ENCODE results near the gene NME5. TPM values are rescaled to one million over a fixed set of nuclear protein-coding genes. Genes with fewer than 3 reads are reported as not detected.

Gene NME5
- total RNA-seq (2014; rRNA removed; shearing (Covaris generic)) = 0.44 and 1.2 TPM in 2 replicates

- Histone ChIP-seq H3K4me3 (ENCODE audit: insufficient read depth, low read depth, low read length) (peak within 1 kb of the TSS; percentile 62), H3K27me3 (ENCODE audit: control insufficient read depth, insufficient read depth, low read length) (no peaks in the 10 kb centered on the region; the same call in none of the 2 replicates), H3K36me3 (replicated peaks; ENCODE audit: control insufficient read depth, insufficient read depth, low read length) (no peaks in the 10 kb centered on the region)
- peak; percentile 86 for DNase-seq
Observed at GRCh38 chr5:138138949-138139780, at the start of gene NME5. NME5 (minus strand) TSS chr5:138139428; CDS start chr5:138138780, 648 bp downstream.

GRCh38 chr5:138188626-138189025 is 49.4 kb upstream of the NME5 start:
- Histone ChIP-seq H3K36me3 (replicated peaks; ENCODE audit: control insufficient read depth, insufficient read depth, low read length) (peaks cover 57% of the 10 kb centered on the region), H3K4me3 (ENCODE audit: insufficient read depth, low read depth, low read length) (no peak overlapping the region), H3K27me3 (ENCODE audit: control insufficient read depth, insufficient read depth, low read length) (no peaks in the 10 kb centered on the region)
- no peak for DNase-seq

GRCh38 chr5:138186002-138186447 is 46.8 kb upstream of the NME5 start:
- Histone ChIP-seq H3K27me3 (ENCODE audit: control insufficient read depth, insufficient read depth, low read length) (no peaks in the 10 kb centered on the region), H3K36me3 (replicated peaks; ENCODE audit: control insufficient read depth, insufficient read depth, low read length) (peaks cover 68% of the 10 kb centered on the region), H3K4me3 (ENCODE audit: insufficient read depth, low read depth, low read length) (no peak overlapping the region)
- DNase-seq = no peak

- peaks cover 55% of the 10 kb centered on the region for H3K36me3 ChIP-seq (replicated peaks; ENCODE audit: control insufficient read depth, insufficient read depth, low read length)
- DNase-seq = no peak
- no peak overlapping the region for H3K4me3 ChIP-seq (ENCODE audit: insufficient read depth, low read depth, low read length)
- H3K27me3 ChIP-seq (ENCODE audit: control insufficient read depth, insufficient read depth, low read length) = no peaks in the 10 kb centered on the region
Observed at GRCh38 chr5:138182808-138183207, 43.6 kb upstream of the NME5 start.

GRCh38 chr5:138180841-138181240 is 41.6 kb upstream of the NME5 start:
- Histone ChIP-seq H3K36me3 (replicated peaks; ENCODE audit: control insufficient read depth, insufficient read depth, low read length) (peaks cover 44% of the 10 kb centered on the region), H3K27me3 (ENCODE audit: control insufficient read depth, insufficient read depth, low read length) (no peaks in the 10 kb centered on the region), H3K4me3 (ENCODE audit: insufficient read depth, low read depth, low read length) (no peak overlapping the region)
- no peak for DNase-seq

GRCh38 chr5:138180183-138180782 is 41.1 kb upstream of the NME5 start:
- Histone ChIP-seq H3K4me3 (ENCODE audit: insufficient read depth, low read depth, low read length) (peak overlapping the region; percentile 71), H3K27me3 (ENCODE audit: control insufficient read depth, insufficient read depth, low read length) (no peaks in the 10 kb centered on the region), H3K36me3 (replicated peaks; ENCODE audit: control insufficient read depth, insufficient read depth, low read length) (peaks cover 39% of the 10 kb centered on the region)
- no peak for DNase-seq

- peak overlapping the region; percentile 71 for H3K4me3 ChIP-seq (ENCODE audit: insufficient read depth, low read depth, low read length)
- H3K36me3 ChIP-seq (replicated peaks; ENCODE audit: control insufficient read depth, insufficient read depth, low read length) = peaks cover 37% of the 10 kb centered on the region
- H3K27me3 ChIP-seq (ENCODE audit: control insufficient read depth, insufficient read depth, low read length) = no peaks in the 10 kb centered on the region
- no peak for DNase-seq
Observed at GRCh38 chr5:138179277-138179857, 40.1 kb upstream of the NME5 start.

- peak within 1 kb of the TSS; percentile 71 for H3K4me3 ChIP-seq (ENCODE audit: insufficient read depth, low read depth, low read length)
- peak; percentile 76 for DNase-seq
- H3K36me3 ChIP-seq (replicated peaks; ENCODE audit: control insufficient read depth, insufficient read depth, low read length) = peaks cover 32% of the 10 kb centered on the region
- H3K27me3 ChIP-seq (ENCODE audit: control insufficient read depth, insufficient read depth, low read length) = no peaks in the 10 kb centered on the region
Observed at GRCh38 chr5:138178516-138179276, 39.5 kb upstream of the NME5 start, which contains the start of the genes BRD8 and KIF20A. BRD8 (minus strand) TSS chr5:138178630; CDS start chr5:138178614, 16 bp downstream. KIF20A (plus strand) TSS chr5:138179112; CDS start chr5:138179681, 569 bp downstream.

GRCh38 chr5:138177941-138178515 is 38.8 kb upstream of the NME5 start:
- peaks cover 30% of the 10 kb centered on the region for H3K36me3 ChIP-seq (replicated peaks; ENCODE audit: control insufficient read depth, insufficient read depth, low read length)
- peak overlapping the region; percentile 71 for H3K4me3 ChIP-seq (ENCODE audit: insufficient read depth, low read depth, low read length)
- H3K27me3 ChIP-seq (ENCODE audit: control insufficient read depth, insufficient read depth, low read length) = no peaks in the 10 kb centered on the region
- DNase-seq = peak; percentile 42

- H3K36me3 ChIP-seq (replicated peaks; ENCODE audit: control insufficient read depth, insufficient read depth, low read length) = peaks cover 51% of the 10 kb centered on the region
- no peak for DNase-seq
- H3K4me3 ChIP-seq (ENCODE audit: insufficient read depth, low read depth, low read length) = no peak overlapping the region
- H3K27me3 ChIP-seq (ENCODE audit: control insufficient read depth, insufficient read depth, low read length) = no peaks in the 10 kb centered on the region
Observed at GRCh38 chr5:138170299-138170698, 31.1 kb upstream of the NME5 start.

GRCh38 chr5:138169124-138169523 is 29.9 kb upstream of the NME5 start:
- no peak for DNase-seq
- Histone ChIP-seq H3K36me3 (replicated peaks; ENCODE audit: control insufficient read depth, insufficient read depth, low read length) (peaks cover 56% of the 10 kb centered on the region), H3K4me3 (ENCODE audit: insufficient read depth, low read depth, low read length) (no peak overlapping the region), H3K27me3 (ENCODE audit: control insufficient read depth, insufficient read depth, low read length) (no peaks in the 10 kb centered on the region)

GRCh38 chr5:138163721-138164120 is 24.5 kb upstream of the NME5 start:
- Histone ChIP-seq H3K36me3 (replicated peaks; ENCODE audit: control insufficient read depth, insufficient read depth, low read length) (peaks cover 60% of the 10 kb centered on the region), H3K27me3 (ENCODE audit: control insufficient read depth, insufficient read depth, low read length) (no peaks in the 10 kb centered on the region), H3K4me3 (ENCODE audit: insufficient read depth, low read depth, low read length) (no peak overlapping the region)
- DNase-seq = no peak

- Histone ChIP-seq H3K4me3 (ENCODE audit: insufficient read depth, low read depth, low read length) (no peak overlapping the region), H3K36me3 (replicated peaks; ENCODE audit: control insufficient read depth, insufficient read depth, low read length) (peaks cover 56% of the 10 kb centered on the region), H3K27me3 (ENCODE audit: control insufficient read depth, insufficient read depth, low read length) (no peaks in the 10 kb centered on the region)
- DNase-seq = no peak
Observed at GRCh38 chr5:138160706-138161105, 21.5 kb upstream of the NME5 start.

- H3K36me3 ChIP-seq (replicated peaks; ENCODE audit: control insufficient read depth, insufficient read depth, low read length) = peaks cover 47% of the 10 kb centered on the region
- no peak for DNase-seq
- H3K4me3 ChIP-seq (ENCODE audit: insufficient read depth, low read depth, low read length) = no peak overlapping the region
- H3K27me3 ChIP-seq (ENCODE audit: control insufficient read depth, insufficient read depth, low read length) = no peaks in the 10 kb centered on the region
Observed at GRCh38 chr5:138159666-138160065, 20.4 kb upstream of the NME5 start.

All from H7 (cell line).